GM21381 (cell line): ENCODE data around the gene KIAA0513.
"Not testable (repeated sequence)": the region's sequence is repeated elsewhere in the genome, so short reads cannot be mapped to it uniquely, and the experiment has no call there.

Experiments used
- ATAC-seq: cut with Tn5 transposase; IDR thresholded peaks from one replicate; pipeline ENCODE4 v1.9.1; 2021; ENCODE audit warnings: mild to moderate bottlenecking, moderate library complexity; ENCODE audit not compliant: unreplicated experiment

The KIAA0513 gene

DNA sequence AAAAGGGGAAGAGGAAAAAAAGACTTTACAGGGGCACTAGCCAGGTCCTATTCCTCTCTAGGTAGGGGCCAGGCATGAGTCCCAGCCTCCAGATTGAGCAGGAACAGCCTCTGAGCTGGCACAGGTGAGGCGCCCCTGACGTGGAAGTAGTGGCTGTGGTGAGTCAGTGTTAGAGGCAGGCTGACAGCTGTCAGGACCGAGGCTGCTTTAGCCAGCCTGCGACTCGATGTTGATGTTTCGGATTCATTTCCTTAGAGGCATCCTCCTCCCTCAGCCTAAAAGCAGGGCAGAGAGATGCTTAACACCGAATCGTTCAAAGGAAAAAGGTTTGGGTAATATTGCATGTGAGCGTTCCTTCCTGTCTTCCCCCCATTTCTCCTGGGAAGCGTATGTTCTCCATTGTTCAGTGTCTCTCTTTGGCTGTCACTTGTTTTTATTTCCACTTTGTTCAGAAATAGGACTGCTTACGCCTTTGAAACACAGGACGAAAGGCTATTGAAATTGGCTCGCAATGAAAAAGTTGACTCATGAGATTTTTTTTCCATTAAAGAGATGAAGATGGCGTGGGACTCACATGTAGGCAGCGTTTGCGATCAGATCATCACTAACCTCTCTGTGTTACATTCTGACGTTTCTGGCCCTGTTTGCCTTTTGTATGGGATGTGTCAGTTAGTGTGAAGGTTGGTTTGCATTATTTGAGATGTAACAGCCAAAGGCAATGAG lies 1.3 kb downstream of the KIAA0513 start:
- no peak for ATAC-seq

DNA sequence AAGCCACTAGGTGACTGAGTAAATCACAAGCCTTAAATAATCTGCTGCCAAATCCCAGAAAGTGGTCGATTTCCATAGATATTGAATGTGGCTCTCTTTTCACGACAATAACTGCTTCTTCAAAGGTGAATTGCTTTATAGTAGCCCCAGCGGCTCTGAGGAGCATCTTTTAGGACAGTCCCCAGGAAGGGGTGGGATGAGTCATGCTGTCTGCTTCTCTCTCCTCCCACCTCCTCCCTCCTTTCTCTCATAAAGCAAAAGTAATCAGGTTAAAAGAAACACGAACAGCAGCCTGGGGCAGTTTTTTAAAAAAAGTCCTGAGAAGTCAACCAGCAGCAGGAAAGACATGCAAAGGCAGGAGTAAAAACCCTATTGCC lies 1.8 kb downstream of the KIAA0513 start:
- ATAC-seq: no peak

DNA sequence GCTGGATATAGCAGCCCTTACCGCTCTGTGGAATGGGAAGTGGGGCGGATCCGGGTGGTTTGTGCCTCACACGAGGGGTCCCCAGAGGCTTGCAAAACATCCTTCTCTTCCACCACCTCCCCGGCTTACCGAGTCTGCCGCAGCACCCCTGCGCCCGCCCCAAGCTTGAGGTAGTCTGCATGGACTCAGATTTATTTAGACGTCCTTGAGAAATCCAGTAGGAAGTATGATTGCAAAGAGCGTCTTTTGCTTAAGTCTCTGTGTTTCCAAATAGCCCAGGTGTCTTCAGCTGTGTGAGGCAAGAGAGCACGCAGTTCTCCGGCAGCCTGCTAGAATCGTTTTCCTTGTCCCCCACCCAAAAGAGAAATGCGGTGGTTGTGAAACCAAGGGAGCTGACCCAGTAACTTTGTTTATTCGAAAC lies 2.4 kb downstream of the KIAA0513 start:
- ATAC-seq: no peak

DNA sequence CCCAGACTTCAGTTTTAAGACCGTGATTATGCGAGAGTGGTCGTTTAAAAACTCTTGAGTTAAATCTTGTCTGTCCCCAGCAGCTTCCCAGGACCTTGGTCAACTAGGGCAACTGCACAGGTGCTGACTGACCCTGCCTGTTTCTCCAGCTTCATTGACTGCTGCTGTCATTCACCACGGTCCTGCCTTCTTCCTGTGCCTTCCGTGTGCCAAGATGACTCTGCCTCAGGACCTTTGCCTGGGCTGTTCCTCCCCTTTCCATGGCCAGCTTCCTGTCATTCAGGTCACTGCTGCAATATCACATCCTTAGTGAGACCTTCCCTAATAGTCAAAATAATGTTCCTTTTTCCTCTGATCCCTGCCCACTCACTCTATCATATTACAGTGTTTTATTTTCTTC lies 3.9 kb downstream of the KIAA0513 start:
- ATAC-seq: no peak

DNA sequence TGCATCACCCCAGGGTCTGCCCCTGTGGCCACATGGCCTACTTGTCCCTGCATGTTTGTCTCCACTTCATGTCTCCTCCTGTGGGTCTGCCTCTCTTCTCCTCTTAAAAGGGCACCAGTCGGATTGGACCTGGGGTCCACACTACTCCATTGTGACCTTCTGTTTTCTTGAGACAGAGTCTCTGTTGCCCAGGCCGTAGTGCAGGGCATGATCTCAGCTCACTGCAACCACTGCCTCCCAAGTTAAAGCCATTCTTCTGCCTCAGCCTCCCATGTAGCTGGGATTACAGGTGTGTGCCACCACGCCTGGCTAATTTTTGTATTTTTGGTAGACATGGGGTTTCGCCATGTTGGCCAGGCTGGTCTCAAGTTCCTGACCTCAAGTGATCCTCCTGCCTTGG lies 4.6 kb downstream of the KIAA0513 start:
- not testable (repeated sequence) for ATAC-seq

DNA sequence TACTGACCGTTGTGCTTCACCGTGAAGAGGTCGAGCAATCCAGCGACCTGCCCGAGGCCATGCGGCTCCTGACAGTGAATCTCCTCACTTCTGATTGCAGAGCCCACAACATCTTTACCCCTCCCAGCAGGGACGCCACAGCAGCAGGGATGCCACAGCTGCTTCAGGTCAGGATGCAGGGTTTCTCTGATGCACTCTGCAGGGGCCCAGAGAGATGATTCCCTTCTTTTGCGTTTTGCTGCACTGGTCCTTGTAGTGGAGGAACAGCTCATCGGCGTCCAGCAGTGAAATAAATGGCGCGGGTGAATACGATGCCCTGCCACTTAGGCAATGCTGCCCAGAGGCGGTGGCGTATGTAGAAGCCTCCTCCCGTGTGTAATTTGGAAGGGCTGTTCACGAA lies 5.6 kb downstream of the KIAA0513 start:
- no peak for ATAC-seq

DNA sequence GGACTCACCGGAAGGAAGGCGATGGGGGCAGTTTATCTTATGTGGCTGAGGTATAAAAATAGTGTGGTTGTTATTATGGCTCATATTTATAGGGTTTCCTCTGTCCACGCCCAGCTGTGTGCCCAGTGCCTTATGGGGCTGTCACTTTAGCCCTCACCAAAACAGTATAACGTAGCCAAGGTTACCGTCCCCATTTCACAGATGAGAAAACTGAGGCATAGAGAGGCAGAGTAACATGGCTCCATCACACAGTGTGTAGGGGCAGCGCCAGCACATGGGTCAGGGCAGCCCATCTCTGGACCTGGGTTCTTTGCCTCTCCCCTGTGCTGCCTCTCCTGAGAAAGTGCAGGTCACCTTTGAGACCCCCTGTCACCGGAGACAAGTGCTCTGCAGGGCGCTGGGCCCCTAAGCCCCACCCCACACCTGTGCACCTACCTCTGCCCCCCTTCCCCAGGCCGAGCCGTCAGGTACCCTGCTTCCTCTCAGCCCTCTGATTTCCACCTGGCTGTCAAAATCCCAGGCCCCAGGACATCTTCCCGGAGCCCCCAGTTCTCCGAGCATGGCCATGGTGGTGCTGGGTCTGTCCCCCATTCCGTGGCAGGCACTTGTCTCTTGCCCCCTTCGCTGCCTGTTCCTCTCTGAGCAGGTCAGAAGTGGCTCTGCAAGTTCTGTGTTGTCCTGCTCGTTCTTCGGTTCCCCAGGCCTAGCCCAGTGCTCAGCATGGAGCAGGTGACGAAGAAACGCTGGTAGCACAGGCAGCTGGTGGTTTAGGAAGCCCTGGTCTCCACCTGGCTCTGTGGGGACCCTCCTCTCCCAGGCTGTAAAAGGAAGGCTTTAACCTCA lies 7.2 kb downstream of the KIAA0513 start:
- ATAC-seq: no peak

DNA sequence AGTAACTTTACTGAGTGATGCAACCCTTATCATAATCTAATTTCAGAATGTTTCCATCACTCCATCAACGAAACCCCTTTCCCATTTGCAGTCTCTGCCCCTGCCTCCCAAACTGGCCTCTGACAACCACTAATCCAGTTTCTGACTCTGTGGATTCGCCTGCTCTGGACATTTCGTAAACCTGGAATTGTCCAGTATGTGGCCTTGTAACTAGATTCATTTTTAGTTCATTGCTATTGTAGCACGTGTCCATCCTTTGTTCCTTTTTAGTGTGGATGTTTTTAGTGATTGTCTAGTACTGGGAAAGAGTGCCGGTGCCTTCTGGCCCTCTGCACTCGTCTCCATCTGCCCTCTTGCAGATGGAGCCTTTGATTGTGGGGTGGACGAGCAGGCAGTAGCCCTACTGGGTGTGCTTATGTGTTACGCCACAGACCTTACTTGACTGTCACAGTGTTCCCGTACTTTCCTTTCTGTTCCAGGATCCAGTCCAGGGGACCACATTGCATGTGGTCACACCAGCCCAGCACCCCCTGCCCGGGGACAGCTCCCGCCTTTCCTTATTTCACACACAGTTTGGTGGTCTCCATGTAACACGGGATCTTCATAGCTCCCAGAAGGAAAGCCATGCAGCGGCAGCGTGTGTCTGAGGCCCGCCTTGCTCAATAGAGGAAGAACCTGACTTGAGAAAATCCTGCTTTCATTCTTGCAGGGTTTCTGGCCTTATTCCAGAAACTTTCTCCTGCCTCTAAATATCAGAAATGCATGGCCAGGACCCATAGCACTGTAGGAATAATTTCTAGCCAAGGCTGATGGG lies 8.8 kb downstream of the KIAA0513 start:
- no peak for ATAC-seq

DNA sequence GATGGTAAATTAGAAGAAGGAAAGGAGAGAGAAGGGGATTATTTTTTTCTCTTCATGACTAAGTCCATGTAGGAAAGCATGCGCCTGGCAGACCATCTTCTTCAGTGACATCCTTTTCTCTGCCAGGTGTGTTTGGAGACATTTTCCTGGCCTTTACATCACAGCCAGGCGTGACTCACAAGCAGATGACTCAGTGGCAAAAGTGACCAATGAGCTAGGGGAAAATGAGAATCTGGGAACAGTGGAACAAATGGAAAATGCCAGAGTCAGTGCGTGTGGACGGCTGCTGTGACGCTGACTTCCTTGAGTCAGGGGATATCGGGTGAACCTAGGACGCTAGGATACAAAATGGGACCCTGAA lies 9.4 kb downstream of the KIAA0513 start:
- ATAC-seq: no peak

DNA sequence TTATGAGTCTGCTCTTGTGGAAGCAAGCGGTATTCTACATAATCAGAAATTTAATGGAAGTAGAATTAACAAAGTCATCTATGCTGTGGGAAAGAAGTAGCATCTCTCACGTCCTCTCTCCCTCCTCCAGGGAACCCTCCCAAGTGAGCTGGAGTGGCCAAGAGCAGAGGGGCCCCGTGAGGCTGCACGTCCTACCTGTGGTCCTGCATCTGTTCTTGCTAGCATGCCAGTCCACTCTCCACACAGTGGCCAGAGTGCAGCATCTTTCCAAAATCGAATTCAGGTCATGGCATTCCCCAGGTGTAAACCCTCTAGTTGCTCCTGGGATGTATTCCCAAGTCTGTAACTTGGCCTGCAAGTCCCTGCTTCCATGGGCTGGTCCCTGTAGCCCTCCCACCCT lies 10.1 kb downstream of the KIAA0513 start:
- ATAC-seq: no peak

DNA sequence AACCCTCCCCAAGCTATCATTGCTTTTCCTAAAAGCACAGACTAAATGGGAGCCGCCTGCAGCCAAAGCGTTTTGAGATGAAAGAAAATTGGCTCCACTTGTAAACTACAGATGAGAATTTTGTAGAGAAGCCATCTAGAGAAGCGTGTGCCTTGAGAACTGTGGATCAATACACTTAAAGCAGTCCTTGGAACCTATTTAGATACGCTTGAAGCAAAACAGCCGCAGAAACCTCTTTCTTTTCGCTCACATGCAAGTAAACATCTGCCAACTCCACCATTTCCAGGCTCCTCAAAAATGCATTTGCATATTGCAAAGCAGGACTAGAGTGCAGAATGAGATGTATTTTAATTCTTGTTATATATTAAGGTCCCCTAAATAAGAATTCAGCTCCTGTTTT lies 13.1 kb downstream of the KIAA0513 start:
- ATAC-seq: no peak

DNA sequence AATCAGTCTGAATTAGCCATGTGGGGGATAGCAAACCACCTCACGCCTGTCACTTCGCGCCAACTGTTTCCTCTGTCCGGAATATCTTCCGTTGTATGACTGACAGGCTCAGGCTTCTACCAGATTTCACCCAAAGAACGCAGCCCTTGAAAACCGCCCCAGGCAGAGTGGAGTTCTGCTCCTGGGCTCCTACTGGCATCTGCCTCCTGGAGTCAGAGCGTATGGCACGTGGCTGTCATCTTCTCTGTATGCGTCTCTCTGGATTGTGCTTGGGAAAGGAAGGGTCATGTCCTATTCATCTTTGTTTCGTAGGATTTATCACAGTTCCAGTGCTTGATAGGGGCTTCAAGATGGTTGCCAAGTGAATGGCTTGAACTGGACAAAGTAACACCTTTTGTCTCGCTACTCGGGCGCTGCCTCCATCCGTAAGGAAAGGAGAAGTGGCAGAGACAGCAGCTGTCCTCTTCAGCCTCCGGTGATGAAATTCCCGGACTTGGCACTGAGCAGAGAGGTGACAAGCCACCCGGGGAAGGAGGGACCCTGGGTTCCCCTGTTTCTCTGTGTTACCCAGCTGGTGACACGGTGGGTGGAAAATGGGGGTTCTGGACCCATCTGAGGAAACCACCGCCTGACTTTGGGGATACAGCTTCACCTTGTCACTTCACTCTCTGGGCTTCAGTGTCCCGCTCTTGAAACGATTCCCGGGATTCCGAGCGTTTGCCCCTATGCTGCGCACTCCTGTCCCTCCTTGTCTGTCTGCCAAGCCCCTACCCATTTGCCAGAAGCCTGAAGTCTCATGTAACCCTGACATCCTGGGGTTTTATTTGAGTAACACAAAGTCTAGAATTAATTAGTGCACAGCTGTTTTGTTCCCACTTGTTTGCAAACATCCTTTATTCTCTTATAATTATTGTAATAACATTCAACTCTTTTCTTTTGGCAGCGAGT lies 13.9 kb downstream of the KIAA0513 start:
- ATAC-seq: no peak

DNA sequence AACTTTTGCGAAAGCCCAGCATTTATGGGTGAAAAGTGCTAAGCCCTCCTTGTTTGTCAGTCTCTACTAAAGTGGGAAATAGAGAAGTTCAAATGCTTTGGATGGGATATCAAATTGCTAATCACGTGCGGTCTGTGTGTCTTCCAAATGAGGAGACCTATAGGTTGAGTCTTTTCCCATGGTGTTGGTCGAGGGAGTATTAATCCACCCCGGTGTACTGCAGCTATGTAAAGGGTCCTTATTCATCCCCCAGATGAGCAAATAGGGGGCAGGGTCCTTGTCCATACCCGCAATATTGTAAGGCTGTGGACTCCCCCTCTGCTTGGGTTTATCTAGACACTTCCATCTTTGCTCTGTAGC lies 14.6 kb downstream of the KIAA0513 start:
- ATAC-seq: no peak

DNA sequence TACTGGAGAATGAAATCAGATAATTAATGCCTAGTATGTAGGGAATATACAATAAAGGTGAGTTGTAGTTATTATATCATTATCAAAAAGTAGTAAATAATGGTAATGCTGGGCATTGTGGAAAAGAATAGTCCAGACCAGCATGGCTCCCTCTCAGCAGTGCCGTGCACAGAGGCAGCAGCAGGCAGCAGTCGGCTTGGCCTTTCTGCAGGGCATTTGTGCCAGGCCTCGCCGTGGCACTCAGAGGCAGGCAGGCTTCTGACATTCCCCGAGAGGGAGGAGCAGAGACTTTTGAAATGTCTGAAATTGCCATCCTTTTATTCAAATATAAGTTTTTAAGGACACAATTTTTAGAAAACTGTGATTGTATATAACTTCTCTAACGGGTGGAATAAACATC lies 15.0 kb downstream of the KIAA0513 start:
- no peak for ATAC-seq

DNA sequence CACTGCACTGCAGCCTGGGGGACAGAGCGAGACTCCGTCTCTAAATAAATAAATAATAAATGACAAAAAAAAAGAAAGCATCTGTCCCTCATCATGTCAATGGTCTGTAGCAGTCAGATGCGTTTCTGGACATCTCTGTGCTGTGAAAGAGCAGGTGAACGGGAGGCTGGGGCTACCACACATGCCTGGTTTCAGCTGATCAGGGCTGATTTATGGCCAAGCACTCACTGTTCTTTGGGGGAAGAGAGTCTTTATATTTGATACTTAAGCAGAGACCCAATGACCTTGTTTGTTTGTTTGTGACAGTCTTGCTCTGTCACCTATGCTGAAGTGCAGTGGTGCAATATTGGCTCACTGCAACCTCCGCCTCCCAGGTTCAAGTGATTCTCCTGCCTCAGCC lies 17.5 kb downstream of the KIAA0513 start:
- no peak for ATAC-seq

DNA sequence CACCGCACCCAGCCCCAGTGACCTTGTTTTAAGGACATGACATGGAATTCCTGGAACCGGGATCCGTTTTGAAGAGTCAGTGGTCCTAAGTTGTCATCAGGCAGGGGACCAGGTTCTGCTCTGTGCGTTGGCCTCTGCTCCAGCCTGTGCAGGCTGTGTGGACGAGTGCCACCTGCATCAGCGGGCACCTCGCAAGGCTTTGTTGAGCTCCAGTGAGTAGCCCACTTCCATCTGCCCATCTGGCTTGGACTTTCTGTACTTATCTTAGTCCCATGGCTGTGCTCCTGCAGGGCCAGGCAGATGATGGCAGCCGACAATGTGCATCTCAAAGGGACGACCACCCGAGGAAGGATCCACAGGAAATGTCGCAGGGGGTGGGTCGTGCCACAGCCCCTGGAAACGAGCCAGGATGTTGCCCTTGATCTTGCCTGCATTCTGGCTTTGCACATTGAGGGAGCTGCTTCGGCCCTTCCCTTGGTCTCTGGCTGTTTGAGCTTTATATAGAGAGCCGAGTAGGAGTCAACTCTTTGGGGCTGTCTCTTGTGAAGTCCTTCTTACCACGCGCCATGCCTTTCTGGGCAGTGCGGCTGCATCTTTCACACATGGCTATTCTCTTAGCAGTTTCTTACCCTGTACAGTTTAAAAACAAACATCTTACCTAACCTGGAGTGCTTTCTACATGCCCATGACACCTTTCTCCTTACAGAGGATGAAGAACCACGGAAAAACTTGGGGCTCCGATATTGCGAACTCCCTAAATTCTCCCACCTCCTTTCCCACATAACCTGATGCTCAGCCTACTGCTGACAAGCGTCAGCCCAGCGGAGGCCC lies 18.3 kb downstream of the KIAA0513 start:
- no peak for ATAC-seq

DNA sequence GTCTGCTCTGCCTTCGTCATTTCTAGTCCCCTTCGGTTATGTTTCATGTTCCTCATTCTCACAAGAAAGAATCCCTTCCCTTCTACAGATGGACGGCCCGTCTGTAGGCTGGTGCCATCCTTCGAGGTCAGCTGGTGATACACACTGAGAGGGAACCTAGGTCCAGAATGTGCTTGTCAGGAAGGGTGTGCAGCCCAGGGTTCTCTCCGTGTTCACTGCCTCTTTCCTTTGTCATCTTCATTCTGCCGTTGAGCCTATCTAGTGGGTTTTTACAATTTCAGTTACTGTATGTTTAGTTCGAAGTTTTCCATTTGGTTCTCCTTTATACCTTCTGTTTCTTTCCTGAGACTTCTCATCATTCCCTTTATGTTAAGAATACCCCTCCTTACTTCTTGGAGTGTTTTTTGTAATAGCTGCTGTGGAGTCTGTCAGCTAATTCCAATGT lies 18.9 kb downstream of the KIAA0513 start:
- no peak for ATAC-seq

DNA sequence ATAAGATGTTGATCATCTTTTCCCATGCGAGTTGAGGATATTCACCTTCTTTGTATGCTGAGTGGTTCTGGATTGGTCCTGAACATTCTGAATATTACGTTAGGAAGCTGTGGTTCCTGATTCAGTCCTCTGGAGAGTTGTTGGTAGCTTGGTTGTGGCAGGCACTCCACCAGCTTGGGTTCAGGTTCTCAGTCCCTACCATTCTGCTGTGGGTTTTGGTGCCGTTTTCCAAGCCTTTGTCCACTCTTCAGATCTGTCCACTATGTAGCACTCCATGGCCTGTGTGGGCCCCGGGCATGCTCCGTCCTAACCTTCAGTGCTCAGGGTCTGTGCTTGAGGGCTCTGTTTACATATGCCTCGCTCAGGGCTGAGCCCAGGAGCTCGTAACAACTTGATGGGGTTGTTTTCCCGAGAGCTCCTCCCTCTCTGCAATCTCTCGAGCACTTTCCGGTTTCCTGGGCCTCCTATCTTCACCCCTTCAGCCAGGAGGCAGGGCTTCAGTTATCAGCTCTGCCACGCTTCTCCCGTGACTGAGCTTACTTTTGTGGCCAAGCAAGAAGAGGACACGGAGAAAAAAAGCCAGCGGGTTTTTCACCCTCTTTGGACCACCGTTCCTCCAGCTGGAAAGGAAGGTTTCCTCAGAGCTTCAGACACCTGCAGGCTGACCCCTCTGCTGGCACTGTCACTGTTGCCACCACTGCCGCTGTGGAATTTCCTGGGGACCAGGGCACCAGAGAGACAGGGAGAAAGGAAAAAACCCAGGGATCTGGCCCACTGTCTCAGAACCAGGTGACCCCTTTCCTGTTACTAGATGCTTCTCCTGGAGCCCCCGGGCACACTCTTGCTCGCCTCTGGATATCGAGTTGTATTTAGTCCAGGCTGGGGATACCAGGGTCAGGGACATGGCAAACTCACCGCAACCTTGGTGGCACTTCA lies 19.6 kb downstream of the KIAA0513 start:
- no peak for ATAC-seq
